Spleen (tissue), 11 donors: ENCODE measurements around the gene NKAIN2. TPM values are rescaled to one million over a fixed set of nuclear protein-coding genes. Genes with fewer than 3 reads are reported as not detected.

Source experiments
- DNase-seq: peaks from one replicate; pipeline ENCODE4 v3.0.0-alpha.2; 2020
- H3K27ac ChIP-seq, 8 donors: fragments of 200-600 bp; sonication (generic) in 7 of 8; 1 replicate in 4 of 8; 2 replicates in 4 of 8; pipeline versions ENCODE4 v1.5.0 to v1.8.0; 2016 to 2021; ENCODE audit warnings: inconsistent platforms in 4 of 8, mild to moderate bottlenecking in 4 of 8, moderate library complexity in 1 of 8
- H3K27me3 ChIP-seq, 7 donors: fragments of 200-600 bp; sonication (generic) in 6 of 7; replicated peaks in 1 of 7; 1 replicate in 4 of 7; 2 replicates in 3 of 7; pipeline versions ENCODE4 v1.5.0 to v1.8.0; 2016 to 2021; ENCODE audit warnings: inconsistent platforms in 3 of 7, mild to moderate bottlenecking in 1 of 7
- H3K36me3 ChIP-seq, 6 donors: fragments of 200-600 bp; sonication (generic) in 5 of 6; 1 replicate in 4 of 6; 2 replicates in 2 of 6; pipeline versions ENCODE4 v1.5.0 to v1.8.0; 2016 to 2021; ENCODE audit warnings: inconsistent platforms in 2 of 6
- H3K4me1 ChIP-seq, 6 donors: fragments of 200-600 bp; sonication (generic) in 5 of 6; 1 replicate in 3 of 6; 2 replicates in 3 of 6; pipeline versions ENCODE4 v1.5.0 to v1.8.0; 2016 to 2021; ENCODE audit warnings: inconsistent platforms in 3 of 6
- H3K4me3 ChIP-seq, 8 donors: fragments of 200-600 bp; sonication (generic) in 7 of 8; 1 replicate in 4 of 8; 2 replicates in 4 of 8; pipeline versions ENCODE4 v1.5.0 to v1.8.0; 2016 to 2021; ENCODE audit warnings: inconsistent platforms in 4 of 8, mild to moderate bottlenecking in 4 of 8, moderate library complexity in 2 of 8
- H3K9me3 ChIP-seq, 8 donors: fragments of 200-600 bp; sonication (generic) in 7 of 8; 1 replicate in 4 of 8; 2 replicates in 4 of 8; pipeline versions ENCODE4 v1.5.0 to v1.8.0; 2016 to 2021; ENCODE audit warnings: inconsistent platforms in 4 of 8
- CTCF ChIP-seq, 11 experiments: fragments of 200-600 bp in 7 of 11; fragments of 450-650 bp in 4 of 11; sonication (generic) in 4 of 11; IDR thresholded peaks in 8 of 11; conservative IDR thresholded peaks in 3 of 11; 1 replicate in 7 of 11; 2 replicates in 4 of 11; pipeline versions ENCODE4 v1.4.0 to v1.8.0; 2016 to 2021; ENCODE audit warnings: antibody characterized with exemption in 11 of 11, inconsistent platforms in 4 of 11, mild to moderate bottlenecking in 1 of 11
- POLR2A ChIP-seq, 3 donors: fragments of 450-650 bp; IDR thresholded peaks; one replicate each; pipeline ENCODE4 v1.5.1; 2017; ENCODE audit warnings: antibody characterized with exemption in 3 of 3, mild to moderate bottlenecking in 1 of 3
- POLR2AphosphoS5 ChIP-seq, 3 donors: sonication (generic); formaldehyde crosslinking; IDR thresholded peaks; one replicate each; pipeline ENCODE4 v1.5.1; 2017; ENCODE audit warnings: antibody characterized with exemption in 3 of 3
- WGBS, 5 donors: extraction: QIAGEN DNeasy Blood & Tissue Kit in 3 of 5; methylation state at CpG; one replicate each; pipeline versions ENCODE4 v1.1.5 to v1.1.7; 2013 to 2018; 5-methylcytosine and 5-hydroxymethylcytosine counted together
- intact Hi-C: fragments of 100-400 bp; cut with DNase I; formaldehyde crosslinking; loops from one replicate; pipeline ENCODE4 v1.15.0; 2023; ENCODE audit warnings: low total_unique reads
- polyA plus RNA-seq, 3 donors: library from polyadenylated mRNA; stranded (reverse); fragments of 200-250 nt; gene quantifications; one replicate each; pipeline ENCODE4 v1.2.1, GENCODE V29; 2013
- total RNA-seq, 7 donors: library from RNA; depleted of rRNA in 3 of 7; stranded (reverse); fragments of >200 nt in 3 of 7; fragmentation: NEBNext Ultra II Directional in 4 of 7; extraction: Animal tissue kit (Norgen Biotek cat#: 25700) in 4 of 7; gene quantifications; one replicate each; pipeline versions ENCODE4 v1.1.0 to v1.2.1, GENCODE V29; 2016 to 2021
- donor health status: healthy with polysubstance abuse.
- donor health status: DM: no; HTN: no; CAD: no; lungs with moderate emphysema.
- donor health status: DM: no; HTN: no; CAD: no.
- donor health status: Bipolar disorder and iron deficiency.
- donor health status: healthy.
- donor health status: DM: no; HTN: no; CAD: no.
- donor health status: DM: yes; HTN: yes; CAD: no.

The NKAIN2 gene
- total and polyA plus RNA-seq, 10 donors: 0.13 to 0.51 (median 0.18) TPM; not detected in 4

GRCh38 chr6:124066946-124067552 is 263.4 kb downstream of the NKAIN2 start:
- Histone ChIP-seq H3K36me3 (no peaks in the 10 kb centered on the region), H3K4me1 (no peaks in the 10 kb centered on the region), H3K4me3 (no peak overlapping the region), H3K9me3 (no peaks in the 10 kb centered on the region), H3K27ac (no peak overlapping the region), H3K27me3 (no peaks in the 10 kb centered on the region)
- intact Hi-C loops: no loop called here
- DNase-seq: no peak
- TF ChIP-seq CTCF (IDR thresholded peaks at IDR 0.05 in 8 of 11, conservative IDR thresholded peaks at IDR 0.05 in 3 of 11) (no peak), POLR2AphosphoS5 (IDR thresholded peaks at IDR 0.05) (no peak), POLR2A (IDR thresholded peaks at IDR 0.05) (no peak)
- 50 to 62% (median 59%) methylated on average over 6 of the region's 6 CpGs for WGBS, 5 donors

GRCh38 chr6:124069230-124069950 is 265.7 kb downstream of the NKAIN2 start:
- intact Hi-C loops: no loop called here
- no peaks in the 10 kb centered on the region for H3K27me3 ChIP-seq
- 75 to 92% (median 86%) methylated on average over 5 of the region's 5 CpGs for WGBS, 5 donors
- no peak overlapping the region for H3K27ac ChIP-seq
- no peaks in the 10 kb centered on the region for H3K4me1 ChIP-seq
- no peak for TF ChIP-seq POLR2A (IDR thresholded peaks at IDR 0.05)
- TF ChIP-seq POLR2AphosphoS5 (IDR thresholded peaks at IDR 0.05): no peak
- TF ChIP-seq CTCF (IDR thresholded peaks at IDR 0.05 in 8 of 11, conservative IDR thresholded peaks at IDR 0.05 in 3 of 11): no peak
- H3K36me3 ChIP-seq: no peaks in the 10 kb centered on the region
- no peak for DNase-seq
- no peaks in the 10 kb centered on the region for H3K9me3 ChIP-seq
- no peak overlapping the region for H3K4me3 ChIP-seq

- H3K27me3 ChIP-seq: no peaks in the 10 kb centered on the region
- H3K4me1 ChIP-seq: no peaks in the 10 kb centered on the region
- no peaks in the 10 kb centered on the region for H3K9me3 ChIP-seq
- WGBS, 5 donors: 74 to 77% (median 76%) methylated on average over 6 of the region's 6 CpGs
- no peak for TF ChIP-seq POLR2AphosphoS5 (IDR thresholded peaks at IDR 0.05)
- TF ChIP-seq POLR2A (IDR thresholded peaks at IDR 0.05): no peak
- TF ChIP-seq CTCF (IDR thresholded peaks at IDR 0.05 in 8 of 11, conservative IDR thresholded peaks at IDR 0.05 in 3 of 11): no peak
- no peak for DNase-seq
- intact Hi-C loops: no loop called here
- H3K27ac ChIP-seq: no peak overlapping the region
- no peaks in the 10 kb centered on the region for H3K36me3 ChIP-seq
- no peak overlapping the region for H3K4me3 ChIP-seq
Observed at GRCh38 chr6:124073021-124073420, 269.4 kb downstream of the NKAIN2 start.

GRCh38 chr6:124073820-124074587 is 270.3 kb downstream of the NKAIN2 start:
- intact Hi-C loops: no loop called here
- 80 to 87% (median 81%) methylated on average over 6 of the region's 6 CpGs for WGBS, 5 donors
- no peaks in the 10 kb centered on the region for H3K36me3 ChIP-seq

More at GRCh38 chr6:124073820-124074587, 270.3 kb downstream of the NKAIN2 start:
- no peak for DNase-seq
- H3K4me3 ChIP-seq: no peak overlapping the region
- no peaks in the 10 kb centered on the region for H3K27me3 ChIP-seq
- TF ChIP-seq POLR2AphosphoS5 (IDR thresholded peaks at IDR 0.05) (no peak), CTCF (IDR thresholded peaks at IDR 0.05 in 8 of 11, conservative IDR thresholded peaks at IDR 0.05 in 3 of 11) (no peak), POLR2A (IDR thresholded peaks at IDR 0.05) (no peak)
- no peaks in the 10 kb centered on the region for H3K9me3 ChIP-seq
- H3K4me1 ChIP-seq: no peaks in the 10 kb centered on the region
- no peak overlapping the region for H3K27ac ChIP-seq
